IMR-90 (cell line): Measurements from ENCODE around the gene PYGM. TPM values are rescaled to one million over a fixed set of nuclear protein-coding genes. Genes with fewer than 3 reads are reported as not detected.

Experiments
- ATAC-seq: fragments of 200-7000 bp; cut with Tn5 transposase; 2 replicates; pipeline ENCODE4 v1.9.1; 2020; ENCODE audit warnings: low read depth, mild to moderate bottlenecking, moderate library complexity
- BruUV-seq: library from RNA; stranded (reverse); fragments of 400-500 nt; replicated peaks from 2 replicates; lab custom pipeline; 2021; lab: Mats Ljungman, UMichigan
- CTCF ChIA-PET: fragments of 300-600 bp; formaldehyde crosslinking; extraction: SDS; loops from one replicate; lab custom pipeline; 2021; ENCODE audit warnings: antibody characterized with exemption; lab: Yijun Ruan, JAX
- POLR2A ChIA-PET: fragments of 300-600 bp; sonication (Branson Sonifier 250); formaldehyde crosslinking; loops from one replicate; lab custom pipeline; 2022; ENCODE audit warnings: antibody characterized with exemption; ENCODE audit not compliant: unreplicated experiment; lab: Charles Lee
- DNase-seq: peaks from one replicate; pipeline ENCODE4 v3.0.0; 2013
- H2AFZ ChIP-seq: replicated peaks from 2 replicates; pipeline ENCODE3; 2013; ENCODE audit warnings: low read length, mild to moderate bottlenecking; ENCODE audit not compliant: poor library complexity
- H2AK5ac ChIP-seq: 2 replicates; pipeline ENCODE4 v1.6.1; 2013; ENCODE audit warnings: low read depth, low read length, inconsistent platforms
- H2AK9ac ChIP-seq: replicated peaks from 2 replicates; pipeline ENCODE3; 2013; ENCODE audit warnings: mild to moderate bottlenecking, low read depth, low read length, moderate library complexity; ENCODE audit not compliant: poor library complexity
- H2BK120ac ChIP-seq: 2 replicates; pipeline ENCODE4 v1.6.1; 2013; ENCODE audit warnings: low read depth, low read length, inconsistent platforms
- H2BK15ac ChIP-seq: 3 replicates; pipeline ENCODE4 v1.6.1; 2013; ENCODE audit warnings: low read depth, low read length, inconsistent platforms
- H2BK20ac ChIP-seq: 2 replicates; pipeline ENCODE4 v1.6.1; 2013; ENCODE audit warnings: low read depth, mild to moderate bottlenecking, inconsistent platforms, low read length, moderate library complexity
- H2BK5ac ChIP-seq: 2 replicates; pipeline ENCODE4 v1.6.1; 2013; ENCODE audit warnings: mild to moderate bottlenecking, low read depth, low read length, inconsistent platforms; ENCODE audit not compliant: poor library complexity, severe bottlenecking
- H3K14ac ChIP-seq: replicated peaks from 2 replicates; pipeline ENCODE4 v1.6.1; 2013; ENCODE audit warnings: low read depth, low read length, inconsistent platforms
- H3K18ac ChIP-seq: 2 replicates; pipeline ENCODE4 v1.6.1; 2013; ENCODE audit warnings: low read depth, low read length, control low read depth
- H3K23ac ChIP-seq: 2 replicates; pipeline ENCODE4 v1.6.1; 2013; ENCODE audit warnings: low read depth, low read length, inconsistent platforms
- H3K27ac ChIP-seq: 2 replicates; pipeline ENCODE4 v1.5.1; 2013; ENCODE audit warnings: mild to moderate bottlenecking, control low read depth, low read length; ENCODE audit not compliant: insufficient read depth
- H3K27me3 ChIP-seq: 2 replicates; pipeline ENCODE4 v1.6.1; 2013; ENCODE audit warnings: low read length; ENCODE audit not compliant: control insufficient read depth, insufficient read depth
- H3K36me3 ChIP-seq: 2 replicates; pipeline ENCODE4 v1.6.1; 2013; ENCODE audit warnings: low read length, mixed read lengths; ENCODE audit not compliant: control insufficient read depth, insufficient read depth
- H3K4ac ChIP-seq: 2 replicates; pipeline ENCODE4 v1.6.1; 2013; ENCODE audit warnings: low read depth, low read length, inconsistent platforms
- H3K4me1 ChIP-seq: 2 replicates; pipeline ENCODE4 v1.6.1; 2013; ENCODE audit warnings: low read length, mixed read lengths; ENCODE audit not compliant: control insufficient read depth, insufficient read depth
- H3K4me2 ChIP-seq: 2 replicates; pipeline ENCODE4 v1.6.1; 2013; ENCODE audit warnings: low read depth, mild to moderate bottlenecking, control low read depth, low read length, moderate library complexity
- H3K4me3 ChIP-seq: 2 replicates; pipeline ENCODE4 v1.5.1; 2013; ENCODE audit warnings: low read depth, mild to moderate bottlenecking, control low read depth, low read length, moderate library complexity; ENCODE audit not compliant: insufficient read depth
- H3K56ac ChIP-seq: 2 replicates; pipeline ENCODE4 v1.6.1; 2013; ENCODE audit warnings: low read length, inconsistent platforms; ENCODE audit not compliant: insufficient read depth; ENCODE audit errors: extremely low read depth
- H3K79me1 ChIP-seq, 2 experiments: 2 replicates each; pipeline ENCODE4 v1.6.1; 2013; ENCODE audit warnings: low read length in 2 of 2, inconsistent platforms in 1 of 2, low read depth in 1 of 2
- H3K9ac ChIP-seq: 2 replicates; pipeline ENCODE4 v1.6.1; 2013; ENCODE audit warnings: low read depth, low read length, control low read depth
- H3K9me1 ChIP-seq: 2 replicates; pipeline ENCODE4 v1.6.1; 2013; ENCODE audit warnings: low read length, inconsistent platforms; ENCODE audit not compliant: insufficient read depth
- H3K9me3 ChIP-seq: 2 replicates; pipeline ENCODE4 v1.6.1; 2013; ENCODE audit warnings: low read length; ENCODE audit not compliant: control insufficient read depth, insufficient read depth
- H4K20me1 ChIP-seq: 2 replicates; pipeline ENCODE4 v1.6.1; 2013; ENCODE audit warnings: low read length, inconsistent platforms; ENCODE audit not compliant: insufficient read depth
- H4K5ac ChIP-seq: 2 replicates; pipeline ENCODE4 v1.6.1; 2013; ENCODE audit warnings: mild to moderate bottlenecking, low read depth, low read length, control low read depth
- H4K8ac ChIP-seq, 2 experiments: 2 replicates each; pipeline ENCODE4 v1.6.1; 2013; ENCODE audit warnings: low read depth in 2 of 2, low read length in 2 of 2, control low read depth in 1 of 2, inconsistent platforms in 1 of 2
- H4K91ac ChIP-seq: 2 replicates; pipeline ENCODE4 v1.6.1; 2013; ENCODE audit warnings: low read depth, low read length, inconsistent platforms; ENCODE audit not compliant: insufficient read depth
- BHLHE40 ChIP-seq: fragments of 150-350 bp; IDR thresholded peaks from 2 replicates; pipeline ENCODE4 v1.6.1; 2016; ENCODE audit warnings: mild to moderate bottlenecking, low read depth, low read length
- CEBPB ChIP-seq: IDR thresholded peaks from 2 replicates; pipeline ENCODE4 v1.6.1; 2012; ENCODE audit warnings: low read depth, low read length, improper control_type of control experiment
- CHD1 ChIP-seq: IDR thresholded peaks from 2 replicates; pipeline ENCODE4 v1.6.1; 2012; ENCODE audit warnings: low read depth, low read length, improper control_type of control experiment
- ELK1 ChIP-seq: fragments of 150-350 bp; IDR thresholded peaks from 2 replicates; pipeline ENCODE4 v1.6.1; 2016; ENCODE audit warnings: low read depth, mild to moderate bottlenecking, low read length, moderate library complexity, borderline replicate concordance
- FOS ChIP-seq: fragments of 150-350 bp; IDR thresholded peaks from 2 replicates; pipeline ENCODE4 v1.6.1; 2016; ENCODE audit warnings: low read depth, low read length
- MAFK ChIP-seq: IDR thresholded peaks from 2 replicates; pipeline ENCODE4 v1.6.1; 2012; ENCODE audit warnings: low read depth, low read length, improper control_type of control experiment
- MAZ ChIP-seq: IDR thresholded peaks from 2 replicates; pipeline ENCODE4 v1.6.1; 2012; ENCODE audit warnings: low read depth, mild to moderate bottlenecking, low read length, improper control_type of control experiment, moderate library complexity, borderline replicate concordance
- MXI1 ChIP-seq: IDR thresholded peaks from 2 replicates; pipeline ENCODE4 v1.6.1; 2012; ENCODE audit warnings: low read depth, mild to moderate bottlenecking, low read length, moderate library complexity, borderline replicate concordance
- NFE2L2 ChIP-seq: fragments of 150-350 bp; IDR thresholded peaks from 2 replicates; pipeline ENCODE4 v1.6.1; 2016; ENCODE audit warnings: low read depth, mild to moderate bottlenecking, low read length
- POLR2A ChIP-seq: IDR thresholded peaks from 2 replicates; pipeline ENCODE4 v1.6.1; 2012; ENCODE audit warnings: mild to moderate bottlenecking, low read depth, low read length
- RAD21 ChIP-seq: IDR thresholded peaks from 2 replicates; pipeline ENCODE4 v1.6.1; 2012; ENCODE audit warnings: low read length, improper control_type of control experiment
- RCOR1 ChIP-seq: IDR thresholded peaks from 2 replicates; pipeline ENCODE4 v1.6.1; 2012; ENCODE audit warnings: mild to moderate bottlenecking, low read length, improper control_type of control experiment; ENCODE audit not compliant: insufficient replicate concordance
- RFX5 ChIP-seq: IDR thresholded peaks from 2 replicates; pipeline ENCODE4 v1.8.0; 2012; ENCODE audit warnings: low read depth, mild to moderate bottlenecking, low read length, moderate library complexity
- SMC3 ChIP-seq: fragments of 150-350 bp; IDR thresholded peaks from 2 replicates; pipeline ENCODE4 v1.6.1; 2016; ENCODE audit warnings: low read depth, mild to moderate bottlenecking, antibody characterized with exemption, low read length, moderate library complexity
- USF2 ChIP-seq: fragments of 150-350 bp; IDR thresholded peaks from 2 replicates; pipeline ENCODE4 v1.6.1; 2017; ENCODE audit warnings: mild to moderate bottlenecking, antibody characterized with exemption, low read length, low read depth
- WGBS, 2 experiments: methylation state at CpG; one replicate each; pipeline versions ENCODE4 v1.1.5 to v1.1.7; 2013; ENCODE audit warnings: missing lambda C conversion rate in 2 of 2; ENCODE audit not compliant: insufficient read length in 1 of 2; ENCODE audit errors: extremely low coverage in 2 of 2; 5-methylcytosine and 5-hydroxymethylcytosine counted together
- dilution Hi-C: fragments of 300-500 bp; cut with HindIII; formaldehyde crosslinking; loops from one replicate; pipeline ENCODE4 v1.14.3; 2018; ENCODE audit warnings: low sequenced_read_pairs; ENCODE audit not compliant: unreplicated experiment
- in situ Hi-C: fragments of 300-500 bp; cut with MboI; formaldehyde crosslinking; loops from 3 replicates; pipeline ENCODE4 v1.14.3; 2019; ENCODE audit warnings: low sequenced_read_pairs, inconsistent platforms, mixed read lengths
- intact Hi-C: fragments of 100-400 bp; cut with micrococcal nuclease; formaldehyde crosslinking; loops from 2 replicates; pipeline ENCODE4 v1.10.0; 2022
- polyA plus RNA-seq, 3 experiments: library from polyadenylated mRNA; depleted of rRNA; stranded (reverse); fragments of >200 nt; gene quantifications; 2 replicates each; pipeline ENCODE4 v1.2.3, GENCODE V29; 2012; ENCODE audit warnings: low replicate concordance in 1 of 3
- total RNA-seq: library from RNA; depleted of rRNA; stranded (reverse); fragments of >200 nt; gene quantifications from 2 replicates; pipeline ENCODE4 v1.2.3, GENCODE V29; 2012
- TF ChIP-seq, protein P1 (sequence below): conservative IDR thresholded peaks from 2 replicates; pipeline ENCODE4 v1.5.1; 2012; ENCODE audit warnings: mild to moderate bottlenecking, low read depth, low read length, improper control_type of control experiment

The PYGM gene
- total and polyA plus RNA-seq, 2 of the 4 experiments (the other 2 are of a cell fraction): 0.18 to 0.21 TPM

DNA sequence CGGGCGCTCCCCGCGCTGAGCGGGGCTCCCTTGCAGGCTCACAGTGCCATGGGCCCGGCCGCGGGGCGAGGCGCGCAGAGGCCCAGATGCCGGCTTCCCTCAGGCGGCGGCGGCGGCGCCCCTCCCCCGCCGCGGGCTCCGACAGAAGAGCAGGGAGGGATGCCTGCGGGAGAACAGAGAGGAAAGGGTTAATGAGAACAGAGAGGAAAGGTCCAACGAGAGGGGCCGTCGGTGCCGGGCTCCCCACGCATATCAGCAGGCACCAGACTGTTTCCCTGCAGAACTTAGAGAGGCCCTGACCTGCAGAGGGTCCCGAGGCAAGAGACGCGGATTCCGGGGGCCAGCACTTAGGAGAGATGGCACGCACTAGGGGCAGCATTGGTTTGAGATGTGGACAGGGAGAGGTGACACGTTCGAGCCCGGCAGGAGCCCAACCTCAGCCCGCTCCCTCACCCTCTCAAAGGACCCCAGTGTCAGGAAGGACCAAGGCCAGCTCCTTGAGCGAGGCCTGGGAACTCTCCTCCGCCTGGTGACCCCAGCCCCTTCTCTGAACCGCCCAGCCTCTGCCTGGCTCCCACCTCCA, 45.9 kb downstream of the PYGM start:
- no peaks in the 10 kb centered on the region for H3K79me1 ChIP-seq
- no peak overlapping the region for H3K27ac ChIP-seq
- H4K20me1 ChIP-seq: 0 out of 2 replicates have a peak, but pooled peaks cover 3% of the 10 kb centered on the region
- intact Hi-C loops (loop anchor here (5.0 kb wide), 1 partner anchor 223 kb away; the partner anchor contains the start of gene GPHA2), dilution Hi-C loops (no loop called here), in situ Hi-C loops (no loop called here)
- no peak overlapping the region for H4K91ac ChIP-seq
- DNase-seq: no peak
- no peak overlapping the region for H3K14ac ChIP-seq
- H2AFZ ChIP-seq: no peak overlapping the region
- 0 out of 2 replicates have a peak, but pooled peaks cover 4% of the 10 kb centered on the region for H3K9me1 ChIP-seq
- POLR2A ChIA-PET: no interaction called here
- no peak for ATAC-seq
- TF ChIP-seq CHD1 (no peak), SMC3 (no peak), BHLHE40 (no peak), ELK1 (no peak), FOS (no peak), MXI1 (no peak), USF2 (no peak), RCOR1 (no peak), RAD21 (no peak), NFE2L2 (no peak), MAZ (no peak), MAFK (no peak), RFX5 (no peak), POLR2A (no peak), CEBPB (no peak)
- TF ChIP-seq, protein P1, sequence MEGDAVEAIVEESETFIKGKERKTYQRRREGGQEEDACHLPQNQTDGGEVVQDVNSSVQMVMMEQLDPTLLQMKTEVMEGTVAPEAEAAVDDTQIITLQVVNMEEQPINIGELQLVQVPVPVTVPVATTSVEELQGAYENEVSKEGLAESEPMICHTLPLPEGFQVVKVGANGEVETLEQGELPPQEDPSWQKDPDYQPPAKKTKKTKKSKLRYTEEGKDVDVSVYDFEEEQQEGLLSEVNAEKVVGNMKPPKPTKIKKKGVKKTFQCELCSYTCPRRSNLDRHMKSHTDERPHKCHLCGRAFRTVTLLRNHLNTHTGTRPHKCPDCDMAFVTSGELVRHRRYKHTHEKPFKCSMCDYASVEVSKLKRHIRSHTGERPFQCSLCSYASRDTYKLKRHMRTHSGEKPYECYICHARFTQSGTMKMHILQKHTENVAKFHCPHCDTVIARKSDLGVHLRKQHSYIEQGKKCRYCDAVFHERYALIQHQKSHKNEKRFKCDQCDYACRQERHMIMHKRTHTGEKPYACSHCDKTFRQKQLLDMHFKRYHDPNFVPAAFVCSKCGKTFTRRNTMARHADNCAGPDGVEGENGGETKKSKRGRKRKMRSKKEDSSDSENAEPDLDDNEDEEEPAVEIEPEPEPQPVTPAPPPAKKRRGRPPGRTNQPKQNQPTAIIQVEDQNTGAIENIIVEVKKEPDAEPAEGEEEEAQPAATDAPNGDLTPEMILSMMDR: no peak
- no peak overlapping the region for H3K23ac ChIP-seq
- no peak overlapping the region for H3K4ac ChIP-seq
- H3K9me3 ChIP-seq: no peaks in the 10 kb centered on the region
- no peak overlapping the region for H2AK9ac ChIP-seq
- H4K5ac ChIP-seq: no peak overlapping the region
- H2BK120ac ChIP-seq: no peak overlapping the region
- no peak overlapping the region for H3K56ac ChIP-seq
- no TSS peak for BruUV-seq
- no peak overlapping the region for H2BK20ac ChIP-seq
- no peaks in the 10 kb centered on the region for H3K36me3 ChIP-seq
- H2BK5ac ChIP-seq: no peak overlapping the region
- H2BK15ac ChIP-seq: no peak overlapping the region
- H3K9ac ChIP-seq: no peak overlapping the region
- no peak overlapping the region for H2AK5ac ChIP-seq
- CTCF ChIA-PET: interaction anchor here (1.0 kb wide), 1 partner anchor 9 kb away, joined by 4 read pairs; no protein-coding TSS in a partner anchor
- WGBS, 2 experiments: 3% methylated on average over 19 of the region's 39 CpGs; no CpG with 5 or more reads in 1 of the 2 experiments
- no peaks in the 10 kb centered on the region; the same call in 1 of the 2 replicates for H3K4me1 ChIP-seq
- H3K4me2 ChIP-seq: no peak overlapping the region
- no peak overlapping the region for H3K18ac ChIP-seq
- H3K27me3 ChIP-seq: peaks cover 82% of the 10 kb centered on the region
- no peak overlapping the region for H3K4me3 ChIP-seq
- H4K8ac ChIP-seq: no peak overlapping the region
